HEK293 (cell line): ENCODE results near the gene SEMA3A.

Source experiments
- PATZ1 ChIP-seq: fragments of 450-650 bp; formaldehyde crosslinking; IDR thresholded peaks from 2 replicates; pipeline ENCODE4 v1.5.1; 2016; ENCODE audit warnings: missing biosample characterization, missing genetic modification characterization
- ZNF610 ChIP-seq: fragments of 450-650 bp; formaldehyde crosslinking; IDR thresholded peaks from 2 replicates; pipeline ENCODE4 v1.5.1; 2016; ENCODE audit warnings: missing biosample characterization, missing genetic modification characterization, borderline replicate concordance
- TF ChIP-seq, protein P1 (sequence below): fragments of 450-650 bp; formaldehyde crosslinking; optimal IDR thresholded peaks from 2 replicates; pipeline ENCODE3; 2016; ENCODE audit warnings: missing biosample characterization, mild to moderate bottlenecking, missing genetic modification characterization
- TF ChIP-seq, protein P2 (sequence below): fragments of 450-650 bp; formaldehyde crosslinking; IDR thresholded peaks from 2 replicates; pipeline ENCODE4 v1.5.1; 2016; ENCODE audit warnings: missing biosample characterization, missing genetic modification characterization

GRCh38 chr7:84088802-84089201 is 105.8 kb downstream of the SEMA3A start:
- TF ChIP-seq, protein P1, sequence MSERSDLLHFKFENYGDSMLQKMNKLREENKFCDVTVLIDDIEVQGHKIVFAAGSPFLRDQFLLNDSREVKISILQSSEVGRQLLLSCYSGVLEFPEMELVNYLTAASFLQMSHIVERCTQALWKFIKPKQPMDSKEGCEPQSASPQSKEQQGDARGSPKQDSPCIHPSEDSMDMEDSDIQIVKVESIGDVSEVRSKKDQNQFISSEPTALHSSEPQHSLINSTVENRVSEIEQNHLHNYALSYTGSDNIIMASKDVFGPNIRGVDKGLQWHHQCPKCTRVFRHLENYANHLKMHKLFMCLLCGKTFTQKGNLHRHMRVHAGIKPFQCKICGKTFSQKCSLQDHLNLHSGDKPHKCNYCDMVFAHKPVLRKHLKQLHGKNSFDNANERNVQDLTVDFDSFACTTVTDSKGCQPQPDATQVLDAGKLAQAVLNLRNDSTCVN (tag by site-specific recombination): no peak
- TF ChIP-seq ZNF610 (tag by site-specific recombination) (no peak), PATZ1 (tag by site-specific recombination) (no peak)
- TF ChIP-seq, protein P2, sequence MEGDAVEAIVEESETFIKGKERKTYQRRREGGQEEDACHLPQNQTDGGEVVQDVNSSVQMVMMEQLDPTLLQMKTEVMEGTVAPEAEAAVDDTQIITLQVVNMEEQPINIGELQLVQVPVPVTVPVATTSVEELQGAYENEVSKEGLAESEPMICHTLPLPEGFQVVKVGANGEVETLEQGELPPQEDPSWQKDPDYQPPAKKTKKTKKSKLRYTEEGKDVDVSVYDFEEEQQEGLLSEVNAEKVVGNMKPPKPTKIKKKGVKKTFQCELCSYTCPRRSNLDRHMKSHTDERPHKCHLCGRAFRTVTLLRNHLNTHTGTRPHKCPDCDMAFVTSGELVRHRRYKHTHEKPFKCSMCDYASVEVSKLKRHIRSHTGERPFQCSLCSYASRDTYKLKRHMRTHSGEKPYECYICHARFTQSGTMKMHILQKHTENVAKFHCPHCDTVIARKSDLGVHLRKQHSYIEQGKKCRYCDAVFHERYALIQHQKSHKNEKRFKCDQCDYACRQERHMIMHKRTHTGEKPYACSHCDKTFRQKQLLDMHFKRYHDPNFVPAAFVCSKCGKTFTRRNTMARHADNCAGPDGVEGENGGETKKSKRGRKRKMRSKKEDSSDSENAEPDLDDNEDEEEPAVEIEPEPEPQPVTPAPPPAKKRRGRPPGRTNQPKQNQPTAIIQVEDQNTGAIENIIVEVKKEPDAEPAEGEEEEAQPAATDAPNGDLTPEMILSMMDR (tag by site-specific recombination): no peak
